HEK293 (cell line): ENCODE results near the gene CLDN6.

ENCODE experiments used
- BCL11A ChIP-seq: fragments of 450-650 bp; formaldehyde crosslinking; IDR thresholded peaks from 2 replicates; pipeline ENCODE4 v1.5.1; 2016; ENCODE audit warnings: low read depth, missing biosample characterization, missing genetic modification characterization
- ZBTB21 ChIP-seq: fragments of 450-650 bp; formaldehyde crosslinking; IDR thresholded peaks from 2 replicates; pipeline ENCODE4 v1.5.1; 2017; ENCODE audit warnings: missing biosample characterization, missing genetic modification characterization
- ZIC2 ChIP-seq: fragments of 450-650 bp; formaldehyde crosslinking; IDR thresholded peaks from 2 replicates; pipeline ENCODE4 v1.5.1; 2016; ENCODE audit warnings: missing biosample characterization, missing genetic modification characterization
- ZNF114 ChIP-seq: fragments of 450-650 bp; formaldehyde crosslinking; IDR thresholded peaks from 2 replicates; pipeline ENCODE4 v1.5.0; 2017; ENCODE audit warnings: missing biosample characterization, missing genetic modification characterization
- ZNF391 ChIP-seq: fragments of 450-650 bp; formaldehyde crosslinking; IDR thresholded peaks from 2 replicates; pipeline ENCODE4 v1.5.1; 2016; ENCODE audit warnings: low read depth, missing biosample characterization, missing genetic modification characterization, borderline replicate concordance
- ZNF48 ChIP-seq: fragments of 450-650 bp; formaldehyde crosslinking; IDR thresholded peaks from 2 replicates; pipeline ENCODE4 v1.5.1; 2016; ENCODE audit warnings: missing biosample characterization, missing genetic modification characterization
- ZNF768 ChIP-seq: fragments of 450-650 bp; formaldehyde crosslinking; IDR thresholded peaks from 2 replicates; pipeline ENCODE4 v1.5.1; 2018; ENCODE audit warnings: missing biosample characterization, mild to moderate bottlenecking, missing genetic modification characterization
- ZNF776 ChIP-seq: fragments of 450-650 bp; formaldehyde crosslinking; IDR thresholded peaks from 2 replicates; pipeline ENCODE4 v1.5.0; 2017; ENCODE audit warnings: missing biosample characterization, missing genetic modification characterization, borderline replicate concordance
- ZSCAN30 ChIP-seq: fragments of 450-650 bp; IDR thresholded peaks from 2 replicates; pipeline ENCODE4 v1.5.1; 2018; ENCODE audit warnings: missing biosample characterization, mild to moderate bottlenecking, missing genetic modification characterization, moderate library complexity
- TF ChIP-seq, protein P1 (sequence below): fragments of 450-650 bp; IDR thresholded peaks from 2 replicates; pipeline ENCODE4 v1.5.1; 2018; ENCODE audit warnings: missing biosample characterization, mild to moderate bottlenecking, missing genetic modification characterization
- TF ChIP-seq, protein P2 (sequence below): fragments of 450-650 bp; formaldehyde crosslinking; IDR thresholded peaks from 2 replicates; pipeline ENCODE4 v1.5.1; 2016; ENCODE audit warnings: missing biosample characterization, missing genetic modification characterization, low read depth
- TF ChIP-seq, protein P3 (sequence below): fragments of 450-650 bp; formaldehyde crosslinking; IDR thresholded peaks from 2 replicates; pipeline ENCODE4 v1.5.1; 2016; ENCODE audit warnings: missing biosample characterization, missing genetic modification characterization
- TF ChIP-seq, protein P4 (sequence below): fragments of 450-650 bp; formaldehyde crosslinking; IDR thresholded peaks from 2 replicates; pipeline ENCODE4 v1.5.1; 2017; ENCODE audit warnings: missing biosample characterization, missing genetic modification characterization
- TF ChIP-seq, protein P5 (sequence below): fragments of 450-650 bp; formaldehyde crosslinking; IDR thresholded peaks from 2 replicates; pipeline ENCODE4 v1.5.1; 2016; ENCODE audit warnings: missing biosample characterization, missing genetic modification characterization

DNA sequence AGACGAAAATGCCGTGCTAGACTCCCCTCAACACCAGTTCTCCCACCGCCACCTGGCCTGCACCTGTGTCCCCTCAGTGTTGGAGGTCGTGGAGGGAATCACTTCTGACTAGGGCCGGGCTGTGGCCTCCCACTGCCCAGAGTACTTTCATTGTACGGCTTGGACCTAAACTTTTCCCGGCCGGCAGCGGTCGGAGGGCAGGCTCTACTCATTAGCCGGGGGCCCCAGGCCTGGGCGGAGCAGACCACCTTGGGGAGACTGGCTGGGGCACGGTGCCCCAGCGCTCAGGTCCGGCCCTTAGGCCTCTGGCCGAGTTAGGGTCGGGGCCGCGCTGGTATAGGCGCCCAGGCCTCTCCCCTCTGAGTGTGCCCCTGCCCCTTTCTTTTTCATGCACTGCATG lies 639 bp downstream of the CLDN6 start:
- TF ChIP-seq, protein P1, sequence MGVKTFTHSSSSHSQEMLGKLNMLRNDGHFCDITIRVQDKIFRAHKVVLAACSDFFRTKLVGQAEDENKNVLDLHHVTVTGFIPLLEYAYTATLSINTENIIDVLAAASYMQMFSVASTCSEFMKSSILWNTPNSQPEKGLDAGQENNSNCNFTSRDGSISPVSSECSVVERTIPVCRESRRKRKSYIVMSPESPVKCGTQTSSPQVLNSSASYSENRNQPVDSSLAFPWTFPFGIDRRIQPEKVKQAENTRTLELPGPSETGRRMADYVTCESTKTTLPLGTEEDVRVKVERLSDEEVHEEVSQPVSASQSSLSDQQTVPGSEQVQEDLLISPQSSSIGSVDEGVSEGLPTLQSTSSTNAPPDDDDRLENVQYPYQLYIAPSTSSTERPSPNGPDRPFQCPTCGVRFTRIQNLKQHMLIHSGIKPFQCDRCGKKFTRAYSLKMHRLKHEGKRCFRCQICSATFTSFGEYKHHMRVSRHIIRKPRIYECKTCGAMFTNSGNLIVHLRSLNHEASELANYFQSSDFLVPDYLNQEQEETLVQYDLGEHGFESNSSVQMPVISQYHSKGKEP (tag by site-specific recombination) = no peak
- no peak for TF ChIP-seq BCL11A
- TF ChIP-seq, protein P2, sequence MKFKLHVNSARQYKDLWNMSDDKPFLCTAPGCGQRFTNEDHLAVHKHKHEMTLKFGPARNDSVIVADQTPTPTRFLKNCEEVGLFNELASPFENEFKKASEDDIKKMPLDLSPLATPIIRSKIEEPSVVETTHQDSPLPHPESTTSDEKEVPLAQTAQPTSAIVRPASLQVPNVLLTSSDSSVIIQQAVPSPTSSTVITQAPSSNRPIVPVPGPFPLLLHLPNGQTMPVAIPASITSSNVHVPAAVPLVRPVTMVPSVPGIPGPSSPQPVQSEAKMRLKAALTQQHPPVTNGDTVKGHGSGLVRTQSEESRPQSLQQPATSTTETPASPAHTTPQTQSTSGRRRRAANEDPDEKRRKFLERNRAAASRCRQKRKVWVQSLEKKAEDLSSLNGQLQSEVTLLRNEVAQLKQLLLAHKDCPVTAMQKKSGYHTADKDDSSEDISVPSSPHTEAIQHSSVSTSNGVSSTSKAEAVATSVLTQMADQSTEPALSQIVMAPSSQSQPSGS (tag by site-specific recombination) = no peak
- TF ChIP-seq, protein P3, sequence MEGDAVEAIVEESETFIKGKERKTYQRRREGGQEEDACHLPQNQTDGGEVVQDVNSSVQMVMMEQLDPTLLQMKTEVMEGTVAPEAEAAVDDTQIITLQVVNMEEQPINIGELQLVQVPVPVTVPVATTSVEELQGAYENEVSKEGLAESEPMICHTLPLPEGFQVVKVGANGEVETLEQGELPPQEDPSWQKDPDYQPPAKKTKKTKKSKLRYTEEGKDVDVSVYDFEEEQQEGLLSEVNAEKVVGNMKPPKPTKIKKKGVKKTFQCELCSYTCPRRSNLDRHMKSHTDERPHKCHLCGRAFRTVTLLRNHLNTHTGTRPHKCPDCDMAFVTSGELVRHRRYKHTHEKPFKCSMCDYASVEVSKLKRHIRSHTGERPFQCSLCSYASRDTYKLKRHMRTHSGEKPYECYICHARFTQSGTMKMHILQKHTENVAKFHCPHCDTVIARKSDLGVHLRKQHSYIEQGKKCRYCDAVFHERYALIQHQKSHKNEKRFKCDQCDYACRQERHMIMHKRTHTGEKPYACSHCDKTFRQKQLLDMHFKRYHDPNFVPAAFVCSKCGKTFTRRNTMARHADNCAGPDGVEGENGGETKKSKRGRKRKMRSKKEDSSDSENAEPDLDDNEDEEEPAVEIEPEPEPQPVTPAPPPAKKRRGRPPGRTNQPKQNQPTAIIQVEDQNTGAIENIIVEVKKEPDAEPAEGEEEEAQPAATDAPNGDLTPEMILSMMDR (tag by site-specific recombination) = no peak
- TF ChIP-seq ZBTB21 (tag by site-specific recombination) = no peak
- TF ChIP-seq, protein P4, sequence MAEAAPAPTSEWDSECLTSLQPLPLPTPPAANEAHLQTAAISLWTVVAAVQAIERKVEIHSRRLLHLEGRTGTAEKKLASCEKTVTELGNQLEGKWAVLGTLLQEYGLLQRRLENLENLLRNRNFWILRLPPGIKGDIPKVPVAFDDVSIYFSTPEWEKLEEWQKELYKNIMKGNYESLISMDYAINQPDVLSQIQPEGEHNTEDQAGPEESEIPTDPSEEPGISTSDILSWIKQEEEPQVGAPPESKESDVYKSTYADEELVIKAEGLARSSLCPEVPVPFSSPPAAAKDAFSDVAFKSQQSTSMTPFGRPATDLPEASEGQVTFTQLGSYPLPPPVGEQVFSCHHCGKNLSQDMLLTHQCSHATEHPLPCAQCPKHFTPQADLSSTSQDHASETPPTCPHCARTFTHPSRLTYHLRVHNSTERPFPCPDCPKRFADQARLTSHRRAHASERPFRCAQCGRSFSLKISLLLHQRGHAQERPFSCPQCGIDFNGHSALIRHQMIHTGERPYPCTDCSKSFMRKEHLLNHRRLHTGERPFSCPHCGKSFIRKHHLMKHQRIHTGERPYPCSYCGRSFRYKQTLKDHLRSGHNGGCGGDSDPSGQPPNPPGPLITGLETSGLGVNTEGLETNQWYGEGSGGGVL = no peak
- TF ChIP-seq ZNF768 (tag by site-specific recombination) = no peak
- TF ChIP-seq, protein P5, sequence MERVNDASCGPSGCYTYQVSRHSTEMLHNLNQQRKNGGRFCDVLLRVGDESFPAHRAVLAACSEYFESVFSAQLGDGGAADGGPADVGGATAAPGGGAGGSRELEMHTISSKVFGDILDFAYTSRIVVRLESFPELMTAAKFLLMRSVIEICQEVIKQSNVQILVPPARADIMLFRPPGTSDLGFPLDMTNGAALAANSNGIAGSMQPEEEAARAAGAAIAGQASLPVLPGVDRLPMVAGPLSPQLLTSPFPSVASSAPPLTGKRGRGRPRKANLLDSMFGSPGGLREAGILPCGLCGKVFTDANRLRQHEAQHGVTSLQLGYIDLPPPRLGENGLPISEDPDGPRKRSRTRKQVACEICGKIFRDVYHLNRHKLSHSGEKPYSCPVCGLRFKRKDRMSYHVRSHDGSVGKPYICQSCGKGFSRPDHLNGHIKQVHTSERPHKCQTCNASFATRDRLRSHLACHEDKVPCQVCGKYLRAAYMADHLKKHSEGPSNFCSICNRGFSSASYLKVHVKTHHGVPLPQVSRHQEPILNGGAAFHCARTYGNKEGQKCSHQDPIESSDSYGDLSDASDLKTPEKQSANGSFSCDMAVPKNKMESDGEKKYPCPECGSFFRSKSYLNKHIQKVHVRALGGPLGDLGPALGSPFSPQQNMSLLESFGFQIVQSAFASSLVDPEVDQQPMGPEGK (tag by site-specific recombination) = no peak
- no peak for TF ChIP-seq ZNF776
- TF ChIP-seq ZNF391 (tag by site-specific recombination) = no peak
- TF ChIP-seq ZSCAN30 (tag by site-specific recombination) = no peak
- no peak for TF ChIP-seq ZNF48 (tag by site-specific recombination)
- TF ChIP-seq ZNF114 (tag by site-specific recombination) = no peak
- TF ChIP-seq ZIC2 (tag by site-specific recombination) = no peak
